Measurements from ENCODE around the gene RREB1.

RREB1 gene, protein sequence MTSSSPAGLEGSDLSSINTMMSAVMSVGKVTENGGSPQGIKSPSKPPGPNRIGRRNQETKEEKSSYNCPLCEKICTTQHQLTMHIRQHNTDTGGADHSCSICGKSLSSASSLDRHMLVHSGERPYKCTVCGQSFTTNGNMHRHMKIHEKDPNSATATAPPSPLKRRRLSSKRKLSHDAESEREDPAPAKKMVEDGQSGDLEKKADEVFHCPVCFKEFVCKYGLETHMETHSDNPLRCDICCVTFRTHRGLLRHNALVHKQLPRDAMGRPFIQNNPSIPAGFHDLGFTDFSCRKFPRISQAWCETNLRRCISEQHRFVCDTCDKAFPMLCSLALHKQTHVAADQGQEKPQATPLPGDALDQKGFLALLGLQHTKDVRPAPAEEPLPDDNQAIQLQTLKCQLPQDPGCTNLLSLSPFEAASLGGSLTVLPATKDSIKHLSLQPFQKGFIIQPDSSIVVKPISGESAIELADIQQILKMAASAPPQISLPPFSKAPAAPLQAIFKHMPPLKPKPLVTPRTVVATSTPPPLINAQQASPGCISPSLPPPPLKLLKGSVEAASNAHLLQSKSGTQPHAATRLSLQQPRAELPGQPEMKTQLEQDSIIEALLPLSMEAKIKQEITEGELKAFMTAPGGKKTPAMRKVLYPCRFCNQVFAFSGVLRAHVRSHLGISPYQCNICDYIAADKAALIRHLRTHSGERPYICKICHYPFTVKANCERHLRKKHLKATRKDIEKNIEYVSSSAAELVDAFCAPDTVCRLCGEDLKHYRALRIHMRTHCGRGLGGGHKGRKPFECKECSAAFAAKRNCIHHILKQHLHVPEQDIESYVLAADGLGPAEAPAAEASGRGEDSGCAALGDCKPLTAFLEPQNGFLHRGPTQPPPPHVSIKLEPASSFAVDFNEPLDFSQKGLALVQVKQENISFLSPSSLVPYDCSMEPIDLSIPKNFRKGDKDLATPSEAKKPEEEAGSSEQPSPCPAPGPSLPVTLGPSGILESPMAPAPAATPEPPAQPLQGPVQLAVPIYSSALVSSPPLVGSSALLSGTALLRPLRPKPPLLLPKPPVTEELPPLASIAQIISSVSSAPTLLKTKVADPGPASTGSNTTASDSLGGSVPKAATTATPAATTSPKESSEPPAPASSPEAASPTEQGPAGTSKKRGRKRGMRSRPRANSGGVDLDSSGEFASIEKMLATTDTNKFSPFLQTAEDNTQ (N-terminal part only)

DNA sequence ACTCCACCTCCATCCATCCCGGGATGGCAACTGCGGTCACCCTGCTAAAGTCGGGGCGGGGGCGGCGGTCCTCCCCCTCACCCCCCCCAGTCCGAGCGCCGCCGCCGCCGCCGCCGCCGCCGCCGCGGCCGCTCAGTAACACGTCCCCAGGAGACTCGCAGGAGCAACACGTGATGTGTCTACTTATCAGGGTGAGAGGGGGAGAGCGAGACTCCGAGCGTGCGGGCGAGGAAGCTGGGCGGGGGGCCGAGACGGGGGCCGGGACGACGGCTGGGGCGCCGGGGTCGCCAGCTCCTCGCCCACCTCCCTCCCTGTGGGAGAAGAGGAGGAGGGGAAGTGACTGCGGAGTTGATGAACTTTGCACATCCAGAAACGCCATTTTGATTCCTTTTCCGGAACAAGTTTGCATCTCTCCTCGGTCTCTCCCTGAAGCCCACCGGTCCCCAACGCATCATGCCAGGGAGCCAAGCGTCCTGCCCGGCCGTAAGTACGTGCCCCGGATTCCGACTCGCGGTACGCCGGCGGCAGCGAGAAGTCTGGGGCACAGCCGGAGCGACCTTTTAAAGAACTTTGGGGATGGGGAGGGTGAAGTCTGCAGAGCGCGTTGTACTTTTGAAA, at the start of gene RREB1:
TSS of gene RREB1 (plus strand) at position 384 of the 618 bp plus-strand sequence. CDS start 73,951 bp downstream, outside the sequence.
- peaks cover 32 to 36% (median 34%) of the 10 kb centered on the region in 11 experiments for H4K20me1 ChIP-seq
- TF ChIP-seq Cebpa-rat (IDR thresholded peaks at IDR 0.05), result no peak
- H3K9ac ChIP-seq, result peak within 1 kb of the TSS; percentile 91 to 96 (median 94)
- H3K9me3 ChIP-seq (replicated peaks in 1 of 11), result no peaks in the 10 kb centered on the region
- H3K4me1 ChIP-seq, result peaks cover 33 to 44% (median 43%) of the 10 kb centered on the region in 10 experiments
- peak within 1 kb of the TSS; percentile 85 to 98 (median 93) for H3K4me3 ChIP-seq
- peak within 1 kb of the TSS; percentile 86 to 98 (median 94) for H3K27ac ChIP-seq
- no peaks in the 10 kb centered on the region for H3K27me3 ChIP-seq
- peak within 1 kb of the TSS; percentile 74 to 94 (median 89) for H3K4me2 ChIP-seq
- no peaks in the 10 kb centered on the region; a peak in 1 of 22 replicates for H3K36me3 ChIP-seq

- peak overlapping the region in 5 of 11 experiments; percentile 7 to 71 (median 47); a peak in 9 of 22 replicates for H3K27ac ChIP-seq
- peaks cover 0 to 7% (median 0%) of the 10 kb centered on the region in 11 experiments; a peak in 2 of 22 replicates for H3K36me3 ChIP-seq
- H3K9me3 ChIP-seq (replicated peaks in 1 of 11), result no peaks in the 10 kb centered on the region
- TF ChIP-seq Cebpa-rat (IDR thresholded peaks at IDR 0.05), result peak in 9 of 11 experiments; percentile 44 to 89 (median 59); a peak in 10 of 22 replicates
- peak overlapping the region; percentile 17 to 87 (median 63); a peak in 21 of 22 replicates for H3K4me2 ChIP-seq
- peak overlapping the region in 3 of 11 experiments; percentile 14 to 31 (median 28); a peak in 4 of 22 replicates for H3K9ac ChIP-seq
- 0 out of 20 replicates have a peak overlapping the region, but pooled peaks of 1 of the 10 experiments have one; percentile 18 for H3K4me3 ChIP-seq
- no peaks in the 10 kb centered on the region for H3K27me3 ChIP-seq
- peaks cover 9 to 72% (median 30%) of the 10 kb centered on the region in 10 experiments for H3K4me1 ChIP-seq
- H4K20me1 ChIP-seq, result peaks cover 0 to 19% (median 0%) of the 10 kb centered on the region in 11 experiments; a peak in 3 of 22 replicates
Observed at GRCh38 chr6:7058250-7058923, 49.4 kb upstream of the RREB1 start.

- H3K9me3 ChIP-seq (replicated peaks in 1 of 11), result peaks cover 0 to 8% (median 0%) of the 10 kb centered on the region in 11 experiments; a peak in 2 of 22 replicates
- peaks cover 0 to 7% (median 0%) of the 10 kb centered on the region in 11 experiments; a peak in 3 of 22 replicates for H3K36me3 ChIP-seq
- H3K4me3 ChIP-seq, result no peak overlapping the region
- no peak overlapping the region for H3K4me2 ChIP-seq
- no peaks in the 10 kb centered on the region for H3K27me3 ChIP-seq
- H4K20me1 ChIP-seq, result peaks cover 0 to 21% (median 0%) of the 10 kb centered on the region in 11 experiments; a peak in 3 of 22 replicates
- H3K9ac ChIP-seq, result no peak overlapping the region
- H3K27ac ChIP-seq, result no peak overlapping the region
- no peak for TF ChIP-seq Cebpa-rat (IDR thresholded peaks at IDR 0.05)
- H3K4me1 ChIP-seq, result peaks cover 8 to 49% (median 27%) of the 10 kb centered on the region in 10 experiments; a peak in 19 of 20 replicates
Observed at GRCh38 chr6:7060769-7061516, 46.8 kb upstream of the RREB1 start.

GRCh38 chr6:7062451-7063162, 45.2 kb upstream of the RREB1 start:
- peaks cover 0 to 8% (median 0%) of the 10 kb centered on the region in 11 experiments; a peak in 2 of 22 replicates for H3K9me3 ChIP-seq (replicated peaks in 1 of 11)
- peaks cover 0 to 21% (median 0%) of the 10 kb centered on the region in 11 experiments; a peak in 3 of 22 replicates for H4K20me1 ChIP-seq
- TF ChIP-seq Cebpa-rat (IDR thresholded peaks at IDR 0.05), result no peak
- peaks cover 8 to 32% (median 21%) of the 10 kb centered on the region in 10 experiments; a peak in 19 of 20 replicates for H3K4me1 ChIP-seq
- no peak overlapping the region for H3K9ac ChIP-seq
- H3K4me3 ChIP-seq, result no peak overlapping the region
- H3K27ac ChIP-seq, result no peak overlapping the region
- no peaks in the 10 kb centered on the region for H3K27me3 ChIP-seq
- H3K4me2 ChIP-seq, result peak overlapping the region in 2 of 11 experiments; percentile 2 to 15; a peak in 2 of 22 replicates
- H3K36me3 ChIP-seq, result peaks cover 0 to 7% (median 0%) of the 10 kb centered on the region in 11 experiments; a peak in 3 of 22 replicates

DNA sequence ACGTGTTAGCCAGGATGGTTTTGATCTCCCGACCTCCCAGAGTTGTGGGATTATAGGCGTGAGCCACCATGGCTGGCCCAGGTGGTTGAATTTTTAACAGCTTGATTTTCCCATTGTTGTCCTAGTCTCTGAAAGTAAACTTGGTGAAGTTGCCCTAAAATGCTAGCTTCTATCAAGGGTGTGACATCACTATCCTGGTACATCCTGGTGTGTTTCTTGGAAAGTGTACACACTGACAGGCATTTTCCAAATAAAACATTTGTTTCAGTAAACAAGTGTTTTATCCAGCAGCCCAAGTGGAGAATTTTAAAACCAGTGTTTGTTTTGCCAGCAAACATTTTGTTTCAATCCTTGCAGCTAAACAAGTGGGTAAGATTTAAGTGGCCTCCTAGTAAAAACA, 40.5 kb upstream of the RREB1 start:
- Histone ChIP-seq H3K27ac (no peak overlapping the region), H3K9ac (no peak overlapping the region), H3K4me3 (no peak overlapping the region), H3K27me3 (no peaks in the 10 kb centered on the region), H3K9me3 (replicated peaks in 1 of 11) (peaks cover 0 to 8% (median 0%) of the 10 kb centered on the region in 11 experiments; a peak in 2 of 22 replicates), H3K4me1 (peaks cover 0 to 7% (median 0%) of the 10 kb centered on the region in 10 experiments; a peak in 6 of 20 replicates), H3K4me2 (no peak overlapping the region), H4K20me1 (peaks cover 0 to 39% (median 0%) of the 10 kb centered on the region in 11 experiments; a peak in 3 of 22 replicates), H3K36me3 (peaks cover 0 to 14% (median 0%) of the 10 kb centered on the region in 11 experiments; a peak in 5 of 22 replicates)
- no peak for TF ChIP-seq Cebpa-rat (IDR thresholded peaks at IDR 0.05)

- Histone ChIP-seq H4K20me1 (peaks cover 0 to 43% (median 0%) of the 10 kb centered on the region in 11 experiments; a peak in 3 of 22 replicates), H3K27ac (no peak overlapping the region), H3K4me1 (peaks cover 0 to 21% (median 7%) of the 10 kb centered on the region in 10 experiments; a peak in 13 of 20 replicates), H3K27me3 (no peaks in the 10 kb centered on the region), H3K4me3 (no peak overlapping the region), H3K36me3 (peaks cover 0 to 14% (median 0%) of the 10 kb centered on the region in 11 experiments; a peak in 4 of 22 replicates), H3K4me2 (no peak overlapping the region), H3K9ac (no peak overlapping the region), H3K9me3 (replicated peaks in 1 of 11) (no peaks in the 10 kb centered on the region)
- TF ChIP-seq Cebpa-rat (IDR thresholded peaks at IDR 0.05), result no peak
Observed at GRCh38 chr6:7071405-7071804, 36.4 kb upstream of the RREB1 start.

Measured in BLaER1 treated with 17β-estradiol and CSF1 and Interleukin-3, amounts not matched to agents 10 nM and 100 nM (cell line).